ENCODE measurements around the gene DYNC2I2. TPM values are rescaled to one million over a fixed set of nuclear protein-coding genes. Genes with fewer than 3 reads are reported as not detected.
"Not testable (repeated sequence)": the region's sequence is repeated elsewhere in the genome, so short reads cannot be mapped to it uniquely, and the experiment has no call there.

Gene DYNC2I2
- total RNA-seq, 1 donor = 52.1 TPM

GRCh38 chr9:128648206-128648605 is 8.4 kb downstream of the DYNC2I2 start:
- H4K20me1 ChIP-seq (ENCODE audit: insufficient read depth, low read length); H3K79me2 ChIP-seq (ENCODE audit: insufficient read depth, low read length); H3K27ac ChIP-seq (ENCODE audit: low read depth, low read length); H2AFZ ChIP-seq (ENCODE audit: low read length); H3K36me3 ChIP-seq (ENCODE audit: insufficient read depth, low read length); H3K4me3 ChIP-seq (ENCODE audit: insufficient read depth, low read length); H3K9me3 ChIP-seq (ENCODE audit: low read depth, low read length); H3K4me2 ChIP-seq (ENCODE audit: insufficient read depth, low read length); H3K27me3 ChIP-seq (ENCODE audit: insufficient read depth, low read length); H3K4me1 ChIP-seq (ENCODE audit: insufficient read depth, low read length): not testable (repeated sequence)
- TF ChIP-seq CTCF (IDR thresholded peaks at IDR 0.05; ENCODE audit: extremely low read depth, low read depth, low read length) = peak; percentile 20
- DNase-seq (ENCODE audit: insufficient read length, low spot score, missing footprints) = peak; percentile 63

GRCh38 chr9:128643519-128644300 is 12.9 kb downstream of the DYNC2I2 start:
- H3K4me1 ChIP-seq (ENCODE audit: insufficient read depth, low read length) = peaks cover 5% of the 10 kb centered on the region
- peaks cover 3% of the 10 kb centered on the region for H3K36me3 ChIP-seq (ENCODE audit: insufficient read depth, low read length)
- H2AFZ ChIP-seq (ENCODE audit: low read length) = no peak overlapping the region
- no peak overlapping the region for H3K4me3 ChIP-seq (ENCODE audit: insufficient read depth, low read length)
- peaks cover 4% of the 10 kb centered on the region for H4K20me1 ChIP-seq (ENCODE audit: insufficient read depth, low read length)
- no peaks in the 10 kb centered on the region for H3K9me3 ChIP-seq (ENCODE audit: low read depth, low read length)
- no peak overlapping the region for H3K4me2 ChIP-seq (ENCODE audit: insufficient read depth, low read length)
- H3K27ac ChIP-seq (ENCODE audit: low read depth, low read length) = no peak overlapping the region
- peak; percentile 67 for DNase-seq (ENCODE audit: insufficient read length, low spot score, missing footprints)
- H3K27me3 ChIP-seq (ENCODE audit: insufficient read depth, low read length) = no peaks in the 10 kb centered on the region
- TF ChIP-seq CTCF (IDR thresholded peaks at IDR 0.05; ENCODE audit: extremely low read depth, low read depth, low read length) = no peak
- H3K79me2 ChIP-seq (ENCODE audit: insufficient read depth, low read length) = peaks cover 10% of the 10 kb centered on the region

- no peak overlapping the region for H3K27ac ChIP-seq (ENCODE audit: low read depth, low read length)
- H3K36me3 ChIP-seq (ENCODE audit: insufficient read depth, low read length) = peaks cover 3% of the 10 kb centered on the region
- H3K4me2 ChIP-seq (ENCODE audit: insufficient read depth, low read length) = no peak overlapping the region
- no peaks in the 10 kb centered on the region for H3K9me3 ChIP-seq (ENCODE audit: low read depth, low read length)
- H3K4me3 ChIP-seq (ENCODE audit: insufficient read depth, low read length) = no peak overlapping the region
- H3K79me2 ChIP-seq (ENCODE audit: insufficient read depth, low read length) = peaks cover 10% of the 10 kb centered on the region
- peak; percentile 56 for DNase-seq (ENCODE audit: insufficient read length, low spot score, missing footprints)
- peaks cover 4% of the 10 kb centered on the region for H4K20me1 ChIP-seq (ENCODE audit: insufficient read depth, low read length)
- H3K27me3 ChIP-seq (ENCODE audit: insufficient read depth, low read length) = no peaks in the 10 kb centered on the region
- H3K4me1 ChIP-seq (ENCODE audit: insufficient read depth, low read length) = peaks cover 5% of the 10 kb centered on the region
- H2AFZ ChIP-seq (ENCODE audit: low read length) = no peak overlapping the region
- no peak for TF ChIP-seq CTCF (IDR thresholded peaks at IDR 0.05; ENCODE audit: extremely low read depth, low read depth, low read length)
Observed at GRCh38 chr9:128642675-128643245, 13.9 kb downstream of the DYNC2I2 start.

- no peak for TF ChIP-seq CTCF (IDR thresholded peaks at IDR 0.05; ENCODE audit: extremely low read depth, low read depth, low read length)
- peaks cover 11% of the 10 kb centered on the region for H3K4me1 ChIP-seq (ENCODE audit: insufficient read depth, low read length)
- H3K27ac ChIP-seq (ENCODE audit: low read depth, low read length) = no peak overlapping the region
- no peaks in the 10 kb centered on the region for H3K27me3 ChIP-seq (ENCODE audit: insufficient read depth, low read length)
- H3K9me3 ChIP-seq (ENCODE audit: low read depth, low read length) = no peaks in the 10 kb centered on the region
- peaks cover 3% of the 10 kb centered on the region for H3K36me3 ChIP-seq (ENCODE audit: insufficient read depth, low read length)
- H4K20me1 ChIP-seq (ENCODE audit: insufficient read depth, low read length) = peaks cover 4% of the 10 kb centered on the region
- no peak overlapping the region for H2AFZ ChIP-seq (ENCODE audit: low read length)
- no peak overlapping the region for H3K4me3 ChIP-seq (ENCODE audit: insufficient read depth, low read length)
- no peak for DNase-seq (ENCODE audit: insufficient read length, low spot score, missing footprints)
- peaks cover 10% of the 10 kb centered on the region for H3K79me2 ChIP-seq (ENCODE audit: insufficient read depth, low read length)
- no peak overlapping the region for H3K4me2 ChIP-seq (ENCODE audit: insufficient read depth, low read length)
Observed at GRCh38 chr9:128640603-128641002, 16.0 kb downstream of the DYNC2I2 start.

All from osteoblast (primary cell).